ENCODE data around the gene GAMT.

The GAMT gene

GRCh38 chr19:1365319-1366269 lies 35.7 kb downstream of the GAMT start:
- no peak for DNase-seq (ENCODE audit: low read depth in 3 of 3)

- no peak for DNase-seq (ENCODE audit: low read depth in 3 of 3)
Observed at GRCh38 chr19:1364070-1364704, 37.2 kb downstream of the GAMT start.

DNA sequence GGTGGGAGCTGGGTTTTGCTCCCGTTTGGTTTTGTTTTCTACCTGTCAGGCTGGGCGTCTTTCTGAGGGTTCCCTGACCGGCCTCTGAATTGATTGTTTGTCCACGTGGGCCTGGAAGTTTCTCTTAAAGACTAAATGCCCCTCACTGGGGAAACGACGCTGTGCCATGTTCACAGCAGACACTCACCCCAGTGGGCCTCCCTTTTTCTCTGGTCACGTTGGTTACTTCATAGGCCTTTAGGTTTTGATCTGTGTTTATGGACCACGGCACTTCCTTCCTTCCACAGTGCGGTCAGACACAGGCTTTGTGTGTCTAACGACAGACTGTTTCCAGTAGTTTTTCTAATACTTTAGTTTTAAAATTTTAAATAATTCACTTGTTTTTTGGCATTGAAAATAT lies 37.7 kb downstream of the GAMT start:
- no peak for DNase-seq (ENCODE audit: low read depth in 3 of 3)

DNA sequence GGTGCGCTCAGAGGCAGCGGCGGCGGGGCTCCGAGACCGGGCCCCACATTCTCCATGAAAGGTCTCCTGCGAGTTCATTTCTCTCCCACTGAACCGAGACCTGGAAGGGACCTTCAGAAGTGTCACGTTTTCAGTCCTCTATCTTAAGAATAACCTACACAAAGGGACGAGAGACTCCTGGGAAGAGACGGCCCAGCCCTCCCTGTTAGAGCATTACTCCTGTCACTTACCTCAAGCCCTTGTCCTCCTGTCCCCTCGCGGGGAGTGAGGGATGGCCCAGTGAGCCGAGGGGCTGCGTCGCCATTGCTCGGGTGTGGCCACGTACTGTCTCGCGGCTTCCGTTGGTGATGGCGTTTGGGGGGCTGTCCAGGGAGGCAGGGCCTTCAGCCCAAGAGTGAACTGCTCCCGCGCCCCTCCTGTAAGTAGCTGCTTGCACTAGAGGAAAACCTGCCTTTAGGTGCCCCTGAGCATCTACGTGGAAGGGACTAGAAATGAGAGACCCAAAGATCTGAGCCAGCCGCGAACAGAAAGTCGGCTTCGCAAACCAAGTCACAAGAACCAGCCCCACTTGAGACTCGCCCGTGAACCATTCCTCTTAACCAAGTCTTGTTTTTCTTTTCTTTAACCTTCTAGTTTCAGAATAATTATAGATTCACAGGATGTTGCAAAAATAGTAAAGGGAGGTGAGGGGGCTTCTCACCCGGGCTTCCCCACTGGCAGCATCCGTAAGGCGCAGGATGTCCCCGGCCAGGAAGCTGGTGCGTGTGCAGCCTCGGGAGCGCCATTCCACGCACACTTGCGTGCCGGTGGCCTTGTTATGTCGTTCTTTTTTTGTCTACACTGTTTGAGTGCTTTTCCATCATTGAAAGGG lies 38.7 kb downstream of the GAMT start:
- DNase-seq (ENCODE audit: low read depth in 3 of 3) = no peak

DNA sequence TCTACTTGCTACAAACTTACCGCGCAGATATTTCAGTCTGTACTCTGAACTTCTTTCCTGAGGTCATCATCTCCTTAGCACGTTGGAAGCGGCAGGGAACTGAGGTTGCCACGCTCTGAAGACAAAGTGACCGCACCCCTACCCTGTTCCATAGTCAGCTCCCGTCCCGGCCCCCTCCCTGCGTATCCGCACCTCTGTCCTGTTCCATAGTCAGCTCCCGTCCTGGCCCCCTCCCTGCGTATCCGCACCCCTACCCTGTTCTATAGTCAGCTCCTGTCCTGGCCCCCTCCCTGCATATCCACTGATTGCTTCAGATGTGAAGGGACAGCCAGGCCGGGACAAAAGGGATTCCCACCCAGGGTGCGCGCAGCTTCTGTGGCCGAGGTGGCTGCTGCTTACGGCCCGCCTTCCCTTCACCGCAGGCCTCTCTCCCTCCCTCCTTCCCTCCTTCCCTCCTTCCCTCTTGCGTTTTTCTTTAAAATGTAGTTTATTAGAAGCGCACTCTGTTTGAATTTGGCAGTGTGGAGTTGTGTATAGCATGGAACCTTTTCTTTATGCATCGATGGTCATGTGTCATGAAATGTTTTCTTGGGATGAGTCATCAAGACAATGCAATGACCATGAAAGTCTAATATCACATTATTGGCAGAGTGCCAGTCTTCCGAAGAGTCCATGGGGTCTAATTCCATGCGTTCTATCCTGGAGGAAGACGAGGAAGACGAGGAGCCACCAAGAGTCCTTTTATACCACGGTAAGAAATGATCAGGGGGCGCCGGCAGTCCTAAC lies 39.5 kb downstream of the GAMT start:
- no peak for DNase-seq (ENCODE audit: low read depth in 3 of 3)

- no peak for DNase-seq (ENCODE audit: low read depth in 3 of 3)
Observed at GRCh38 chr19:1360818-1361461, 40.4 kb downstream of the GAMT start.

GRCh38 chr19:1360126-1360817 lies 41.1 kb downstream of the GAMT start:
- no peak for DNase-seq (ENCODE audit: low read depth in 3 of 3)

- no peak for DNase-seq (ENCODE audit: low read depth in 3 of 3)
Observed at GRCh38 chr19:1357531-1358109, 43.7 kb downstream of the GAMT start.

DNA sequence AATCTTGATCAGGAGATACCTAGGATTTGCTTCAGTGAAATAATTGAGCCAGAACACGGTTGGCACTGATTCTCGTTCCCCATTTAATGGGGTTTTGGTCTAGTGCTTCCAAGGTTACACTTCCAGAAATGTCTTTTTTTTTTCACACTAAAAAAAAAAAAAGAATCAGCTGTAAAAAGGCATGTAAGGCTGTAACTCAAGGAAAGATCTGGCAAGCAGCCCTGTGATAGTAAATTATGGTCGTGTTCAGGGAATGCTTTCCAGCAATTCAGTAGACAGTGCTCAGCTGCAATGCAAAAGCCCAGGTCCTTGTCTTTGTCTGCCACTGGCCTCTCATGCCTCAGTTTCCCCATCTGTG lies 44.9 kb downstream of the GAMT start:
- no peak for DNase-seq (ENCODE audit: low read depth in 3 of 3)

DNA sequence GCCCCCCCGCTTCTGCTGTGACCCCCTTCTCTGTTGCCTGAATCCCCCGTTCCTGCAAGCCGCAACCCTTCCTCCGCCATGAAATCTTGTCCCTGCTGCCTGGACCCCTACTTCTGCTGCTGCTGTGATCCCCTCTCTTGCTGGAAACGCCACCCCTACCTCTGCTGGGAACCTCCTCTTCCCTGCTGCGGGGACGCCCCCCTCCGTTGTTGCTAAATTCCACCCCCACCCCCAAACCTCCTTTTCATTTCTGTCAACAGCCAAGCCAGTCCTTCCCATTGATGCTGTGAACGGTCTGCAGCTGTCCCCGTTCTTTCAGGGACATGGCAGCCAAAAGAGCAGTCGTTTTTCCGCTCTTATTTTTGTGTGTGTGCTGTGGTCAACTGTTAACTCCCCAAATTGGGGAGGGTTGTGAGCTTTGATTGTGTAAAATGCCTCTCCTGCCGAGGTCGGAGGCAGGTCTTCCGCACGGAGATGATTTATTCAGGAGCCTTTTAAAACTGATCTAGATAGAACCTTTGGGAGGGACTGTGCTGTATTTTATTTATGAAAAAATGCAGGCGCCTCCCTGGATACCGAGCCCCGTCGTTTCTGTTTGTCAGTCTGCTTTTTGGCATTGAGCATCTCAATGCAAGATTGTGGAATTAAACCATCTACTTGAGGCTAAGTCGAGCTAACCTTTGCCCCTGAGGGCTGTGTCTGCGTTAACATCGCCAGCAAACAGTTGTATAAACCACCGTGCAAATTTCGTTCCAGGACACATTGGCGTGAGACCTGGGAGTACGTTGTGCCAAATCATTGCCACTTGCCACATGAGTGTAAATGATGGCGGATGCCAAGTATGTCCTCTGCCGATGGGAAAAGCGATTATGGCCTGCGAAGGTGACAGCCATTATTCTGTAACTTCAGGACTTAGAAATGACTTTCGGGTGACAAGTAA lies 45.5 kb downstream of the GAMT start:
- peak in 1 of 3 experiments; percentile 18 for DNase-seq (ENCODE audit: low read depth in 3 of 3)

DNA sequence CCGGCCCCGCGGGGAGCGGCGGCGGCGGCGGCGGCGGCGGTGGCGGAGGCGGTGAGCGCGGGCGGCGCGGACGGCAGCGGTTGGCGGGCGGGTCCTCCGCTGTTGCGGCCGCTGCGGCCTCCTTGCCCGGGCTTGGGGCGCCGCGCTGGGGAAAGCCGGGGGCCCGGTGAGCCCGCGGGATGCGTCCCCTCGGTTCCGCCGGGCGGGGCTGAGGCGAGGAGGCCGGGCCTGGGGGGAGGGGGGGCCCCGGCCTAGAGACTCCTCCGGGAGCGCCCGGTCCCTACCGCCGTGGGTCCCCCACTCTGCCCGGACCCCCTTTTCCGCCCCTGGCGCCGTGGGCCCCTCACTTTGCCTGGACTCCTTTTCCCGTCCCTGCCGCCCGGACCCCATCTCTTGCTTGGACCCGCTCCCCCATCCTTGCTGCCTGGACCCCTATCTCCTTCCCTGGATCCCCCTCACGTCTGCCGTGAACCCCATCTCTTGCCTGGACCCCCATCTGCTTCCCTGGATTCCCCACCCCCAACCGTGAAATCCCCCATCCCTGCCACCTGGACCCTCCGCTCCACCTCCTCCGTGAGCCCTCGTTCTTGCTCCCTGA lies 46.3 kb downstream of the GAMT start:
- no peak for DNase-seq (ENCODE audit: low read depth in 3 of 3)

DNA sequence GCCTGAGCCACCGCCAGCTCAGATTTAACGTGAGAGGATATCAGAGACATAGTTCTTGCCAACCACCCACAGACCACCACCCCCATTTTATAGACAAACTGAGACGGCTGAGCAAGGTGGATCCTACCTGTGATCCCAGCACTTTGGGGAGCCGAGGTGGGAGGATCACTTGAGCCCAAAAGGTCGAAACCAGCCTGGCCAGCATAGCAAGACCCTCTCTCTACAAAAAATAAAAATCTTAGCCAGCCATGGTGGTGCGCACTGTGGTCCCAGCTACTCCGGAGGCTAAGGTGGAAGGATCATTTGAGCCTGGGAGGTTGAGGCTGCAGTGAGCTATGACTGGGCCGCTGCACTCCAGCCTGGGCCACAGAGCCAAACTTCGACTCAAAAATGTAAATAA lies 48.2 kb downstream of the GAMT start:
- no peak for DNase-seq (ENCODE audit: low read depth in 3 of 3)

DNA sequence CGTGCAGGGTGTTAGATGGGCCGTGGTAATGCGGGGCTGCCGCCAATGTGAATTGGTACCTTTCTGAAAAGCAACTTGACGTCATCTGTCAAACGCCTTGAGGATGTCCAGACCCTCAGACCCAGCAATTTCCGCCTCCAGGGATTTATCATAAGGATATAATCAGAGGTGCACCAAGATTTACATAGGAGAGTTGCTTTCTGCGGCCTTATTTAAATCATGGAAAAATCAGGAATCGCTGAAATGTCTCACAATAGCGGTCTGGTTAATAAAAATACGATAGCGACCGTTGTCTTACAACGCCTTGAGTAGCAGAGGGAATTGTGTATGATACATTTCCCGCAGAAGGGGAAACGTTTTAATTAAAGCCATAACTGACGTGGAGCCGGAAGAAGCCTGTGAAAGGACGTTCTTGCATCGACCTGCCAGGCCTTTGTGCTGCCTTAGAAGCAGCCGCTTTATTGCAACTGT lies 49.9 kb downstream of the GAMT start:
- no peak for DNase-seq (ENCODE audit: low read depth in 3 of 3)

- no peak for DNase-seq (ENCODE audit: low read depth in 3 of 3)
Observed at GRCh38 chr19:1350867-1351266, 50.5 kb downstream of the GAMT start.

DNA sequence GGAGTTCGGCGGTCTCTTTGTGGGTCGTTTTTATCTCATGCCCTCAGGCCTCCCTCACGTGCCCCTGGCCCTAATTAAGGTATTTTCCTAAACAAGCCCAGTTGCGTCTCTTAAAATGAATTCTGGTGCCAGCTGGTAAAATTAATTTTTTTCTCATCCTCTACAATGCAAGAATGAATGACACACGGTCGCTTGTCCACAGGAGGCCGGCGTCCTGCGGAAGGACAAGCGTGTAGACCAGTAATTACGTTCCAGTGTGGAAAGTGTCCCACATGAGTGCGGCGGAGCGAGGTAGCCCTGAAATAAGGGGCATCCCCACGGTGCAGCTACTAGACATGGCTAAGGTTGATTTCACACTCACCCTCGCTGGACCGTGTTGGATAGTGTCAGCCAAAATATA lies 52.1 kb downstream of the GAMT start:
- no peak for DNase-seq (ENCODE audit: low read depth in 3 of 3)

All from stimulated activated CD4-positive, alpha-beta T cell treated with anti-CD3 and anti-CD28 coated beads, TNF-alpha, amount 100 ng/mL, for 24 hours (primary cell).